HG02852 (cell line): ENCODE measurements around the gene ZNRD2.
"Not testable (repeated sequence)": the region's sequence is repeated elsewhere in the genome, so short reads cannot be mapped to it uniquely, and the experiment has no call there.

Source experiments
- ATAC-seq: cut with Tn5 transposase; IDR thresholded peaks from one replicate; pipeline ENCODE4 v1.9.1; 2021; ENCODE audit warnings: mild to moderate bottlenecking, moderate library complexity; ENCODE audit not compliant: unreplicated experiment

The ZNRD2 gene

DNA sequence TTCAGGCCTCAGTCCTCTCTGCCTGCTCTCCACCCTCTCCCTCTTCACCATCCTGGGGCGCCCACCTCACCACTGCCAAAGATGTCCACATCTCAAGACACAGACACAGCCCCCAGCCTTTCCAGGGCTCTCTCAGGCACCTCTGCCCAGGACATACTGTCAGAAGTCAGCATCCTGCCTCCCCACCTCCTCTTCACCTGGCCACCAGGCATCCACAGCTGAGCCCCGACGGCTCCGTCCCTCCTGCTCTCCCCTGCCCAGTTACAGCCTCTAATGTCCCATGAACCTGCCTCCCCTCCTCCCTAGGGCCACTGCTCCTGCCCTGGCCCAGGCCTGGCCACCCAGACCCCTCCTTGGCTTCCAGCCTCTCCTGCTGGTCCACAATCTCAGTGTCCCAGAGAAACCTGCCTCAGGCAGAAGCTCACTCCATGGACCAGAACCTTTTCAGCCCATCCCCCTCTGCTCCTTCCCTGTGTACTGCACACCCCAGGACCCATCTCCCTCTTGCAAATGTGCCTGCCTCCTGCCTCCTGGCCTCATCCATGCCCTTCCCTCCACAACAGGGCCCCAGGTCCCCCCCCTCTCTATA lies 15.3 kb upstream of the ZNRD2 start:
- no peak for ATAC-seq

DNA sequence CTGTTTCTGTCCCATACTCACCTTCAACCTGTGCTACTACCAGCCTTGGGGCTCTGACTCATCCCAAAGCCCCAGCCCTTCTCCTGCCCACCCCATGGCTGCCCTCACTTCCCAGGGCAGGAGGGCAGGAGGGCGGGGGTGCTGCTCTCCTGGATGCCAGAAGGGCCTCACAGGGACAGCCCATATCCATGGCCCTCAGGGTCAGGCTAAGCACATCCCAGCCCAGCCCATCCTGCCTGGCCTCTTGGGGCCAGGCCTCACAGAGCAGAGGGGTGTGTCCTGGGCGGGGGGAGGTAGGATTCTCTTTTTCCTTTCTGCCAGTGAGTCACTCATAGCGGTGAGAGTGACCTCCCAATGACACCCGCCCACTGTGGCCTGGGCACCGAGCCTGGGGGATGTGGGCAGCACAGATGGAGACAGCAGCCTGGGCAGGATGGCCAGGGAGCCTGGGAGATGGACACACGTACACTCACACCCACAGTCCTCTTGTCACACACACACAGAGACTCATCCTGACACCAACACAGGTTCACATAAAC lies 14.5 kb upstream of the ZNRD2 start:
- no peak for ATAC-seq

- no peak for ATAC-seq
Measured at GRCh38 chr11:65556470-65557279, 13.6 kb upstream of the ZNRD2 start.

GRCh38 chr11:65557280-65558001 lies 12.8 kb upstream of the ZNRD2 start:
- no peak for ATAC-seq

DNA sequence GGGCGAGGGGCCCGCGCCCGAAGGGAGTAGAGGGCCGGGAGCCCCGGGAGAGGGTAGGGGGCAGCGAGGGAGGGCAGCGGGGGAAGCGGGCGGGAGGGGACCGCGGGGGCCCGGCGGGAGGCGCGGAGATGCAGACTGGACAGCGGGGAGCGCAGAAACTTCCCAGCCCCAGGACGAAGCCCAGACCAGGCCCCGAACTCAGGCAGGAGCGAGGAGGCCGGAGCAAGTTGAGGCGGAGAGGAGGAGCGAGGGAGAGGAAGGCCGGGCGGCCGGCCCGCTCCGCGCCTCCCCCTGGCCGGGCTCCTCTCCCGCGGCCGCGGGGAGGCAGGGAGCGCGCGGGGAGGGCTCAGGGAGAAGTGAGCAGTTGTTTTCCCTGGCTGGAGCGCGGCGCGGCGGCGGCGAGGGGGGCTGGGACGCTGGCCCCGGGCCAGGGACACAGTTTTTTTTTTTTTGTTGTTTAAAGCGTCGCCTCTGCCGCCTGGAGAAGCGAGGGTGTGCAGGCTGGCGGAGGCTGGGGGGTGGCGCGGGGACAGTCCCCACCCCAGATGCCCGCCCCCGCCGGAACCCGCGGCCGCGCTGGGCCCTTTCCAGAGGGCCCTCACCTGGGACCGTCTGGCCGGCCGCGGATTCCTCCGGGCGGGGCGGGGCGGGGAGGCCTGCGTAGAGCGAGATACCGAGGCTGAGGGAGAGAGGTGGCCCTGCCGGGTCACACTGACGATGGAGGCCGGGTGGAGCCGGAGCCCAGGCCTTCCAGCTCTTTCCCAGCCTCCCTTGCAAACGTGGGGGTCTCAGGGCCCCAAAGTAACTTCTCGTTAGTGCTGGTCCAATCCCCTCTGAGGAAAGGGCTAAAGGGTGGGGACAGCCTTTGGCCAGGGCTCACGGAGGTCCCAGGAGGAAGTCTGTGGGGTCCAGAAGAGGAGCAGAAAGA lies 12.0 kb upstream of the ZNRD2 start, which contains the start of gene LTBP3:
Gene LTBP3, minus strand, starts transcription at position 358 of the 928 bp plus-strand sequence. CDS start 400 bp downstream, outside the sequence.
- no peak for ATAC-seq

- ATAC-seq, result no peak
Measured at GRCh38 chr11:65558930-65559509, 11.3 kb upstream of the ZNRD2 start.

- ATAC-seq, result no peak
Measured at GRCh38 chr11:65559535-65559934, 10.7 kb upstream of the ZNRD2 start.

GRCh38 chr11:65559951-65560537 lies 10.2 kb upstream of the ZNRD2 start:
- no peak for ATAC-seq

GRCh38 chr11:65560555-65561418 lies 9.5 kb upstream of the ZNRD2 start:
- ATAC-seq, result no peak

DNA sequence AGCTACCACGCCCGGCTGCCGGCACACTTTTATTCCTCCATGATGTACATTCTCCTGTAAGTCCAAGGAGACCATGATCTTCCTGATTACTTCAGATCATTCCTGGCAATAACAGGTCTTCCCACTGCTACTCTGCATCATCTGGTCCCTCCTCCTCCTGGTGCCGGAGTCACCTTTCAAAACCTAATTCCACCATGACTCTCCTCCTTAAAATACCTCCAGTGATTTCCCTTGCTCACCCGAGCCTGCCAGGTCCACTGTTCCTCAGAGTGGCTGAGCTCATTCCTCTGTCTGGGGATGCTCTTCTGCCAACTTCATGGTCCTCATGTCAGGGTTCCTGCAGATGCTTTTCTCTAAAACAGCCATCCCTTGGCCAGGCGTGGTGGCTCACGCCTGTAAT lies 8.3 kb upstream of the ZNRD2 start:
- ATAC-seq, result no peak

DNA sequence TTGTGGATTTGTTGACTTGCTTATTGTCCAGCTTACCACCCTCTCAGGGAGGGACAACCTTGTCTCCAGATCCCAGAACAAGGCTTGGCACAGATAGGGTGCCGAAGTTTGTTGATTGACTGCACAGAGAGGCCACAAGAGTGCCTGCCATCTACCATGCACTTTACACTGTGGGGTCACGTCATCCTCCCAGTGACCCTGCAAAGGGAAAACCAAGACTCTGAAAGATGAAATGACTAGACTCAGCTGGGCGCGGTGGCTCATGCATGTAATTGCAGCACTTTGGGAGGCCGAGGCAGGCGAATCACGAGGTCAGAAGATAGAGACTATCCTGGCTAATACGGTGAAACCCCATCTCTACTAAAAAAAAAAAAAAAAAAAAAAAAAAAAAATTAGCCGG lies 7.5 kb upstream of the ZNRD2 start:
- no peak for ATAC-seq

GRCh38 chr11:65563601-65564000 lies 6.7 kb upstream of the ZNRD2 start:
- no peak for ATAC-seq

DNA sequence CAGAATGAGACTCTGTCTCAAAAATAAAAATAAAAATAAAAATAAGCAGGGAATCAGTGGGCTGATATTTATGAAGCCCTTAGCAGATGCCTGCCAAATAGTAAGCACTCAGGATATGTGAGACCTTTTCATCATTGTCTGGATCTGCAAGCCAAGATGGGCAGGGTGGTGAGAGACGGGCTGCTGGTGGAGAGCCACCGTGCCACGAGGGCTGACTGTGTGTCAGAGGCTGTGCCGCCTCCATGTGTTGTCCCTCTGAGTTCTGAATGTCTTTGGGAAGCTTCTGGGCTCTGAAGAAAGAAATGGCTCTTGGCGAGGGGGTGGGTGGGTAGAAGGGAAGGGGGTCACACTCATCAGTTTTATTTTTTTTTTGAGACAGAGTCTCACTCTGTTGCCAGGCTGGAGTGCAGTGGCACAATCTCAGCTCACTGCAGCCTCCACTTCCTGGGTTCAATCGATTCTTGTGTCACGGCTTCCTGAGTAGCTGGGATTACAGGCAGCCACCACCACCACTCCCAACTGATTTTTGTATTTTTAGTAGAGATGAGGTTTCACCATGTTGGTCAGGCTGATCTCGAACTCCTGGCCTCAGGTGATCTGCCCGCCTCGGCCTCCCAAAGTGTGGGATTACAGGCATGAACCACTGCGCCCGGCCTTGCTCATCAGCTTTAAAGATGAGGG lies 5.3 kb upstream of the ZNRD2 start:
- not testable (repeated sequence) for ATAC-seq

GRCh38 chr11:65565624-65566453 lies 4.4 kb upstream of the ZNRD2 start:
- no peak for ATAC-seq

GRCh38 chr11:65569164-65569972 lies 909 bp upstream of the ZNRD2 start:
- ATAC-seq, result peak; percentile 6

GRCh38 chr11:65571420-65571819 lies 1.1 kb downstream of the ZNRD2 start:
- ATAC-seq, result no peak
